K562 (cell line): ENCODE data around the gene TTLL11. TPM values are rescaled to one million over a fixed set of nuclear protein-coding genes. Genes with fewer than 3 reads are reported as not detected.

ENCODE experiments used
- polyA plus RNA-seq, 8 experiments: library from polyadenylated mRNA; depleted of rRNA in 4 of 8; stranded (reverse) in 5 of 8; unstranded in 3 of 8; fragments of >200 nt; fragmentation: Nextera tagmentation in 2 of 8; fragmentation: Illumina TruSeq in 1 of 8; extraction: Ambion mirVana in 2 of 8; extraction: Trizol in 1 of 8; gene quantifications; 2 replicates each; pipeline versions ENCODE4 v1.2.1 to v1.2.3, GENCODE V29; 2011 to 2014; ENCODE audit warnings: inconsistent platforms in 1 of 8, missing spikeins in 1 of 8
- total RNA-seq, 7 experiments: library from RNA; depleted of rRNA in 6 of 7; stranded (reverse); fragments of >200 nt in 6 of 7; fragmentation: Illumina TruSeq in 2 of 7; extraction: Trizol in 2 of 7; gene quantifications; 2 replicates each; pipeline versions ENCODE4 v1.2.1 to v1.2.3, GENCODE V29; 2011 to 2021; ENCODE audit warnings: low replicate concordance in 1 of 7
- TF ChIP-seq, protein P1 (sequence below): fragments of 200-600 bp; sonication (generic); IDR thresholded peaks from one replicate; pipeline ENCODE4 v1.6.1; 2012; ENCODE audit warnings: mild to moderate bottlenecking, low read depth, low read length, inconsistent platforms

The TTLL11 gene
- total and polyA plus RNA-seq, 9 of the 15 experiments (the other 6 are each of a cell fraction or from before 2014, with no cell fraction given) = 0.83 to 4.4 (median 2.7) TPM

DNA sequence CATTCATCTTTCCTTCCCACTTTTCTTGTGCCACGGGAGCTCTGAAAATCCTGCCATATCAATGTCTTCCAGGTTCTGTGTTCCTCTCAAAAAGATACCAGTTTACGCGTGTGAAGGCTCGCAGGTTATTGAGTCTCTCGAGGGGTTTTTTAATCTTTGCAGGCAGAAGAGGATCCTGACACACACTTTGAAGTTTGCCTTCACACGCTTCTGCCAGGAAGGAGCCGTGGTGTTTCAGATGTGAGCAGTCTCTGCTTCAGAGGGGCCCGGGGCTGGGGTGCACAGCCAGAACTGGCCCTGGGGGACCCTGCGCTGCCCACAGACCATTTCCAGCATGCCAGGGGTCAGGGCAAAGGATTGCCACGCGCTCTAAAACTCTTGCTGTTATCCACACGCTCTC is 167.2 kb downstream of the TTLL11 start (continued):
- TF ChIP-seq, protein P1, sequence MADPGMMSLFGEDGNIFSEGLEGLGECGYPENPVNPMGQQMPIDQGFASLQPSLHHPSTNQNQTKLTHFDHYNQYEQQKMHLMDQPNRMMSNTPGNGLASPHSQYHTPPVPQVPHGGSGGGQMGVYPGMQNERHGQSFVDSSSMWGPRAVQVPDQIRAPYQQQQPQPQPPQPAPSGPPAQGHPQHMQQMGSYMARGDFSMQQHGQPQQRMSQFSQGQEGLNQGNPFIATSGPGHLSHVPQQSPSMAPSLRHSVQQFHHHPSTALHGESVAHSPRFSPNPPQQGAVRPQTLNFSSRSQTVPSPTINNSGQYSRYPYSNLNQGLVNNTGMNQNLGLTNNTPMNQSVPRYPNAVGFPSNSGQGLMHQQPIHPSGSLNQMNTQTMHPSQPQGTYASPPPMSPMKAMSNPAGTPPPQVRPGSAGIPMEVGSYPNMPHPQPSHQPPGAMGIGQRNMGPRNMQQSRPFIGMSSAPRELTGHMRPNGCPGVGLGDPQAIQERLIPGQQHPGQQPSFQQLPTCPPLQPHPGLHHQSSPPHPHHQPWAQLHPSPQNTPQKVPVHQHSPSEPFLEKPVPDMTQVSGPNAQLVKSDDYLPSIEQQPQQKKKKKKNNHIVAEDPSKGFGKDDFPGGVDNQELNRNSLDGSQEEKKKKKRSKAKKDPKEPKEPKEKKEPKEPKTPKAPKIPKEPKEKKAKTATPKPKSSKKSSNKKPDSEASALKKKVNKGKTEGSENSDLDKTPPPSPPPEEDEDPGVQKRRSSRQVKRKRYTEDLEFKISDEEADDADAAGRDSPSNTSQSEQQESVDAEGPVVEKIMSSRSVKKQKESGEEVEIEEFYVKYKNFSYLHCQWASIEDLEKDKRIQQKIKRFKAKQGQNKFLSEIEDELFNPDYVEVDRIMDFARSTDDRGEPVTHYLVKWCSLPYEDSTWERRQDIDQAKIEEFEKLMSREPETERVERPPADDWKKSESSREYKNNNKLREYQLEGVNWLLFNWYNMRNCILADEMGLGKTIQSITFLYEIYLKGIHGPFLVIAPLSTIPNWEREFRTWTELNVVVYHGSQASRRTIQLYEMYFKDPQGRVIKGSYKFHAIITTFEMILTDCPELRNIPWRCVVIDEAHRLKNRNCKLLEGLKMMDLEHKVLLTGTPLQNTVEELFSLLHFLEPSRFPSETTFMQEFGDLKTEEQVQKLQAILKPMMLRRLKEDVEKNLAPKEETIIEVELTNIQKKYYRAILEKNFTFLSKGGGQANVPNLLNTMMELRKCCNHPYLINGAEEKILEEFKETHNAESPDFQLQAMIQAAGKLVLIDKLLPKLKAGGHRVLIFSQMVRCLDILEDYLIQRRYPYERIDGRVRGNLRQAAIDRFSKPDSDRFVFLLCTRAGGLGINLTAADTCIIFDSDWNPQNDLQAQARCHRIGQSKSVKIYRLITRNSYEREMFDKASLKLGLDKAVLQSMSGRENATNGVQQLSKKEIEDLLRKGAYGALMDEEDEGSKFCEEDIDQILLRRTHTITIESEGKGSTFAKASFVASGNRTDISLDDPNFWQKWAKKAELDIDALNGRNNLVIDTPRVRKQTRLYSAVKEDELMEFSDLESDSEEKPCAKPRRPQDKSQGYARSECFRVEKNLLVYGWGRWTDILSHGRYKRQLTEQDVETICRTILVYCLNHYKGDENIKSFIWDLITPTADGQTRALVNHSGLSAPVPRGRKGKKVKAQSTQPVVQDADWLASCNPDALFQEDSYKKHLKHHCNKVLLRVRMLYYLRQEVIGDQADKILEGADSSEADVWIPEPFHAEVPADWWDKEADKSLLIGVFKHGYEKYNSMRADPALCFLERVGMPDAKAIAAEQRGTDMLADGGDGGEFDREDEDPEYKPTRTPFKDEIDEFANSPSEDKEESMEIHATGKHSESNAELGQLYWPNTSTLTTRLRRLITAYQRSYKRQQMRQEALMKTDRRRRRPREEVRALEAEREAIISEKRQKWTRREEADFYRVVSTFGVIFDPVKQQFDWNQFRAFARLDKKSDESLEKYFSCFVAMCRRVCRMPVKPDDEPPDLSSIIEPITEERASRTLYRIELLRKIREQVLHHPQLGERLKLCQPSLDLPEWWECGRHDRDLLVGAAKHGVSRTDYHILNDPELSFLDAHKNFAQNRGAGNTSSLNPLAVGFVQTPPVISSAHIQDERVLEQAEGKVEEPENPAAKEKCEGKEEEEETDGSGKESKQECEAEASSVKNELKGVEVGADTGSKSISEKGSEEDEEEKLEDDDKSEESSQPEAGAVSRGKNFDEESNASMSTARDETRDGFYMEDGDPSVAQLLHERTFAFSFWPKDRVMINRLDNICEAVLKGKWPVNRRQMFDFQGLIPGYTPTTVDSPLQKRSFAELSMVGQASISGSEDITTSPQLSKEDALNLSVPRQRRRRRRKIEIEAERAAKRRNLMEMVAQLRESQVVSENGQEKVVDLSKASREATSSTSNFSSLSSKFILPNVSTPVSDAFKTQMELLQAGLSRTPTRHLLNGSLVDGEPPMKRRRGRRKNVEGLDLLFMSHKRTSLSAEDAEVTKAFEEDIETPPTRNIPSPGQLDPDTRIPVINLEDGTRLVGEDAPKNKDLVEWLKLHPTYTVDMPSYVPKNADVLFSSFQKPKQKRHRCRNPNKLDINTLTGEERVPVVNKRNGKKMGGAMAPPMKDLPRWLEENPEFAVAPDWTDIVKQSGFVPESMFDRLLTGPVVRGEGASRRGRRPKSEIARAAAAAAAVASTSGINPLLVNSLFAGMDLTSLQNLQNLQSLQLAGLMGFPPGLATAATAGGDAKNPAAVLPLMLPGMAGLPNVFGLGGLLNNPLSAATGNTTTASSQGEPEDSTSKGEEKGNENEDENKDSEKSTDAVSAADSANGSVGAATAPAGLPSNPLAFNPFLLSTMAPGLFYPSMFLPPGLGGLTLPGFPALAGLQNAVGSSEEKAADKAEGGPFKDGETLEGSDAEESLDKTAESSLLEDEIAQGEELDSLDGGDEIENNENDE = no peak
